Fibroblast of skin of left quadriceps (primary cell): ENCODE measurements around the gene ZNF592.

ENCODE experiments used
- DNase-seq, 2 experiments: peaks; one replicate each; pipeline ENCODE4 v3.0.0-alpha.2; 2013; ENCODE audit warnings: low read depth in 2 of 2

Gene ZNF592

GRCh38 chr15:84811151-84811550, 62.8 kb downstream of the ZNF592 start:
- DNase-seq = no peak

- no peak for DNase-seq
Observed at GRCh38 chr15:84811828-84812227, 63.4 kb downstream of the ZNF592 start.

- no peak for DNase-seq
Observed at GRCh38 chr15:84812842-84813241, 64.5 kb downstream of the ZNF592 start.

GRCh38 chr15:84813435-84813834, 65.0 kb downstream of the ZNF592 start:
- no peak for DNase-seq

GRCh38 chr15:84813931-84814330, 65.5 kb downstream of the ZNF592 start:
- no peak for DNase-seq

GRCh38 chr15:84814916-84815315, 66.5 kb downstream of the ZNF592 start:
- DNase-seq = no peak

GRCh38 chr15:84816694-84817465, 68.5 kb downstream of the ZNF592 start, which contains the start of gene ALPK3:
TSS of gene ALPK3 (plus strand) at chr15:84817356. CDS start at chr15:84817453, 97 bp downstream.
- DNase-seq = no peak

- no peak for DNase-seq
Observed at GRCh38 chr15:84817466-84818081, 69.2 kb downstream of the ZNF592 start.

GRCh38 chr15:84818261-84819131, 70.1 kb downstream of the ZNF592 start:
- DNase-seq = no peak

- no peak for DNase-seq
Observed at GRCh38 chr15:84819291-84819768, 70.9 kb downstream of the ZNF592 start.

- no peak for DNase-seq
Observed at GRCh38 chr15:84819791-84820190, 71.4 kb downstream of the ZNF592 start.

- DNase-seq = no peak
Observed at GRCh38 chr15:84821501-84822021, 73.2 kb downstream of the ZNF592 start.

- no peak for DNase-seq
Observed at GRCh38 chr15:84822653-84823281, 74.4 kb downstream of the ZNF592 start.

GRCh38 chr15:84823282-84823878, 75.0 kb downstream of the ZNF592 start:
- no peak for DNase-seq

GRCh38 chr15:84824260-84825007, 76.0 kb downstream of the ZNF592 start:
- no peak for DNase-seq

GRCh38 chr15:84826369-84826823, 78.0 kb downstream of the ZNF592 start:
- DNase-seq = no peak

- DNase-seq = no peak
Observed at GRCh38 chr15:84827246-84827645, 78.9 kb downstream of the ZNF592 start.

GRCh38 chr15:84828086-84828908, 79.9 kb downstream of the ZNF592 start:
- DNase-seq = no peak

- DNase-seq = no peak
Observed at GRCh38 chr15:84829428-84829827, 81.0 kb downstream of the ZNF592 start.
